C4-2B (cell line): Measurements from ENCODE around the gene CTSD.

Source experiments
- CTCF ChIP-seq: fragments of 450-650 bp; conservative IDR thresholded peaks from 2 replicates; pipeline ENCODE4 v1.5.1; 2017; ENCODE audit warnings: mild to moderate bottlenecking
- ZFX ChIP-seq: fragments of 450-650 bp; IDR thresholded peaks from 2 replicates; pipeline ENCODE4 v1.6.1; 2017

- TF ChIP-seq CTCF (no peak), ZFX (no peak)
These were observed 7.8 kb downstream of the CTSD start for GRCh38 chr11:1755692-1756561.
